ENCODE data around the gene PDXK. TPM values are rescaled to one million over a fixed set of nuclear protein-coding genes. Genes with fewer than 3 reads are reported as not detected.

PDXK gene
- total and polyA plus RNA-seq, 2 of the 8 experiments (the other 6 are each of a cell fraction or from before 2014, with no cell fraction given): 78.0 to 112 TPM

GRCh38 chr21:43684424-43684823, 34.5 kb upstream of the PDXK start:
- peaks cover 43 to 80% (median 62%) of the 10 kb centered on the region in 4 experiments for H3K36me3 ChIP-seq (ENCODE audit: control insufficient read depth in 2 of 4, insufficient read depth in 4 of 4, low read length in 3 of 4)
- CTCF ChIA-PET (ENCODE audit: partially characterized antibody): no interaction called here
- H4K20me1 ChIP-seq (replicated peaks in 1 of 2; ENCODE audit: control insufficient read depth in 1 of 2, insufficient read depth in 2 of 2, low read length in 2 of 2): peaks cover 0 to 4% of the 10 kb centered on the region in 2 experiments
- peaks cover 0 to 9% of the 10 kb centered on the region in 2 experiments; a peak in 1 of 4 replicates for H3K79me2 ChIP-seq (ENCODE audit: control insufficient read depth in 1 of 2, insufficient read depth in 2 of 2, low read length in 2 of 2)
- TF ChIP-seq SUZ12 (IDR thresholded peaks at IDR 0.05; ENCODE audit: low read length) (no peak), KDM1A (IDR thresholded peaks at IDR 0.05; ENCODE audit: borderline replicate concordance, low read length) (no peak), SIRT6 (IDR thresholded peaks at IDR 0.05; ENCODE audit: low read length) (no peak), RAD21 (IDR thresholded peaks at IDR 0.05 in 1 of 2, conservative IDR thresholded peaks at IDR 0.05 in 1 of 2; ENCODE audit: low read depth in 2 of 2, low read length in 2 of 2) (no peak), TCF12 (IDR thresholded peaks at IDR 0.05; ENCODE audit: low read depth, low read length) (no peak), TAF7 (optimal IDR thresholded peaks at IDR 0.05; ENCODE audit: borderline replicate concordance, low read depth, low read length) (no peak), CTCF (IDR thresholded peaks at IDR 0.05; ENCODE audit: control extremely low read depth in 1 of 3, insufficient read depth in 1 of 3, low read depth in 1 of 3, low read length in 3 of 3) (no peak), TEAD4 (IDR thresholded peaks at IDR 0.05; ENCODE audit: low read depth, low read length) (no peak), BRCA1 (IDR thresholded peaks at IDR 0.05; ENCODE audit: low read depth, low read length) (no peak), GABPA (IDR thresholded peaks at IDR 0.05; ENCODE audit: borderline replicate concordance, insufficient read depth, low read length) (no peak), ASH2L (IDR thresholded peaks at IDR 0.05; ENCODE audit: low read length) (no peak)
- H2AFZ ChIP-seq (ENCODE audit: low read length): no peak overlapping the region
- no peaks in the 10 kb centered on the region for H3K9me3 ChIP-seq (ENCODE audit: insufficient read depth in 2 of 2, low read depth in 1 of 2, low read length in 1 of 2)
- H2AK5ac ChIP-seq (ENCODE audit: low read depth, low read length): no peak overlapping the region
- no peaks in the 10 kb centered on the region for H3K4me1 ChIP-seq (replicated peaks in 1 of 4; ENCODE audit: control insufficient read depth in 3 of 4, insufficient read depth in 4 of 4, low read length in 3 of 4)
- no peak overlapping the region for H4K8ac ChIP-seq (ENCODE audit: extremely low read depth, insufficient read depth, low read length)
- no peak overlapping the region for H3K4ac ChIP-seq (replicated peaks; ENCODE audit: insufficient read length, low read depth, low read length)
- H3K79me1 ChIP-seq (ENCODE audit: low read depth, low read length): no peaks in the 10 kb centered on the region
- H3K27ac ChIP-seq (ENCODE audit: low read depth, low read length): no peak overlapping the region
- H4K5ac ChIP-seq (ENCODE audit: insufficient read length, low read depth, low read length): no peak overlapping the region
- H2BK12ac ChIP-seq (ENCODE audit: low read depth, low read length): no peak overlapping the region
- H2BK120ac ChIP-seq (replicated peaks; ENCODE audit: low read depth, low read length): no peak overlapping the region
- H3K56ac ChIP-seq (replicated peaks; ENCODE audit: insufficient read length, low read depth, low read length): no peak overlapping the region
- H3K27me3 ChIP-seq (replicated peaks in 1 of 4; ENCODE audit: control insufficient read depth in 3 of 4, extremely low read depth in 1 of 4, insufficient read depth in 3 of 4, low read length in 3 of 4): no peaks in the 10 kb centered on the region
- no peak overlapping the region for H4K91ac ChIP-seq (replicated peaks; ENCODE audit: insufficient read length, low read length)
- FAIRE-seq (no peak), DNase-seq (ENCODE audit: low read depth in 1 of 2, low spot score in 2 of 2) (no peak)
- no peak overlapping the region for H2BK15ac ChIP-seq (ENCODE audit: low read length)
- H3K23ac ChIP-seq (ENCODE audit: insufficient read length): no peak overlapping the region
- no peak overlapping the region for H3K14ac ChIP-seq (ENCODE audit: insufficient read length)
- H3K9ac ChIP-seq (replicated peaks in 1 of 4; ENCODE audit: extremely low read depth in 1 of 4, low read depth in 3 of 4, low read length in 3 of 4): no peak overlapping the region
- WGBS, 2 experiments (ENCODE audit: extremely low coverage in 1 of 2, insufficient coverage in 1 of 2, insufficient read length in 1 of 2, insufficient replicate concordance in 2 of 2, low coverage in 1 of 2, low lambda C conversion rate in 2 of 2, missing lambda C conversion rate in 1 of 2): 100% methylated on average over 3 of the region's 3 CpGs; no CpG with 5 or more reads in 1 of the 2 experiments
- POLR2A ChIA-PET (ENCODE audit: partially characterized antibody): interaction anchor here (1.1 to 1.8 kb wide), 3 partner anchors 9 to 17 kb away, joined by 3 to 5 read pairs (median 4); no protein-coding TSS in a partner anchor
- H2BK5ac ChIP-seq (ENCODE audit: low read depth, low read length): no peak overlapping the region
- no peak overlapping the region for H3K4me2 ChIP-seq (ENCODE audit: insufficient read depth in 1 of 2, low read depth in 2 of 2, low read length in 2 of 2)
- no peak overlapping the region for H3K4me3 ChIP-seq (ENCODE audit: extremely low read depth in 1 of 4, insufficient read depth in 2 of 4, low read depth in 3 of 4, low read length in 4 of 4)
- H3K23me2 ChIP-seq (ENCODE audit: low read depth, low read length): no peaks in the 10 kb centered on the region
- no peak overlapping the region for H3K18ac ChIP-seq (ENCODE audit: extremely low read depth, low read length)
- no peak overlapping the region for H2BK20ac ChIP-seq (ENCODE audit: low read length)

Measured in H1 (cell line).